ENCODE data around the gene PITX1.

The PITX1 gene

GRCh38 chr5:135042595-135042994 lies 8.6 kb upstream of the PITX1 start:
- no peak for DNase-seq (ENCODE audit: low read depth in 1 of 2, low spot score in 1 of 2)

DNA sequence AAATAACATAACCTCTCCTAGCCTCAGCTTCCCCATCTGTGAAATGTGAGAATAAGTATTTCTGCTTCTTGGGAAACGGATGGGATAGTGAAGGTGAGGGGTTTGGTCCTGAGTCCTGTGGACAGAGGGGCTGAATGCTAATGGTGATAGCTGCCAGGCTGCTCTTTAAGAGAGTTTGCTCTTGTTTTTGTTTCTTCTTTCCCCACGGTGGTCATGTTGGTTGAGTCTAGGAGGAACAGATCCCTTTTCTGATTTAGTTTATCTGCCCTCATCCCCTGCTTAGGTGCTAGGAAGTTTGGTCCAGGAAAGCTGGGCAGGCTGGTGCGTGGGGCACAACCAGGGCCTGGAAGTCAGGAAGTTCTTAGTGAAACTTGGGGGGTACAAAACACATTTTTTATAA lies 7.7 kb upstream of the PITX1 start:
- no peak for DNase-seq (ENCODE audit: low read depth in 1 of 2, low spot score in 1 of 2)

- no peak for DNase-seq (ENCODE audit: low read depth in 1 of 2, low spot score in 1 of 2)
Observed at GRCh38 chr5:135041145-135041587, 7.1 kb upstream of the PITX1 start.

- DNase-seq (ENCODE audit: low read depth in 1 of 2, low spot score in 1 of 2), result no peak
Observed at GRCh38 chr5:135040333-135041144, 6.5 kb upstream of the PITX1 start.

GRCh38 chr5:135040034-135040332 lies 6.0 kb upstream of the PITX1 start:
- DNase-seq (ENCODE audit: low read depth in 1 of 2, low spot score in 1 of 2), result no peak

DNA sequence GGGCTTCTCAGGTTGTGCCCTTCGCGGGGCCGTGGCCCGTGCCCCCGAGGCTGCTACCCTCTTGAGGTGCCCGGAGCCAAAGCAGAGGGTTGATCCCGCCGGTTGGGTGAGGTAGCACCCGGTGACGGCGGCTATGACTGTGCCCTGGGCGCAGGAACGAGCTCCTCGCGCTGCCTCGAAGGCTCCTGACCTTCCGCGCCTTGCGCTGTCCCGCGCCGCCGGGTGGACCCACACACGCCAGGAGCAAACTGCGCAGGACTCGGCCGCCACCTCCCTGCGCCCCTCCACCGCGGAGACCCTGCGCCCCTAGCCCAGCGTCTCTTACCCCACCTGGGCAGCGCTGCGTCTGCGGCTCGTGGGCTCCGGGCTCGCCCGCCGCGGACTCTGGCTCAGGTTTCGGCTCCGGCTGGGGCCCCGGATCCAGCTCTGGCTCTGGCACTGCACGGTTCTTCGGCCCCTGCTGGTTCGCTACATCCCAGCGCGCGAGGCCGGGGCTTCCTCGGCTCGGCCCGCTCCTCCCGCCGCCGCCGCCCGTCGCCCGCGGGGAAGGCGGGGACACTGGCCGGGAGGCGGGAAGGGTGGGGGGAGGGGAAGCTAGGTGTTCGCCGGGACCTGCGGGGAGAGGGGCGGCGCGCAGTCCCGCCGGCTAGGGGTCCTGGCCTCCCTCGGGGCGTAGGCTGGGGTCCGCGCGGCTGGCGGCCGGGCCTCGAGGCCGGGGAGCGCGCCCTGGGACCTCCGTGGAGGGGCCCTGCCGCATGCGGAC lies 5.4 kb upstream of the PITX1 start:
- DNase-seq (ENCODE audit: low read depth in 1 of 2, low spot score in 1 of 2), result no peak

- DNase-seq (ENCODE audit: low read depth in 1 of 2, low spot score in 1 of 2), result no peak
Observed at GRCh38 chr5:135038813-135039270, 4.8 kb upstream of the PITX1 start.

- no peak for DNase-seq (ENCODE audit: low read depth in 1 of 2, low spot score in 1 of 2)
Observed at GRCh38 chr5:135038205-135038812, 4.3 kb upstream of the PITX1 start.

DNA sequence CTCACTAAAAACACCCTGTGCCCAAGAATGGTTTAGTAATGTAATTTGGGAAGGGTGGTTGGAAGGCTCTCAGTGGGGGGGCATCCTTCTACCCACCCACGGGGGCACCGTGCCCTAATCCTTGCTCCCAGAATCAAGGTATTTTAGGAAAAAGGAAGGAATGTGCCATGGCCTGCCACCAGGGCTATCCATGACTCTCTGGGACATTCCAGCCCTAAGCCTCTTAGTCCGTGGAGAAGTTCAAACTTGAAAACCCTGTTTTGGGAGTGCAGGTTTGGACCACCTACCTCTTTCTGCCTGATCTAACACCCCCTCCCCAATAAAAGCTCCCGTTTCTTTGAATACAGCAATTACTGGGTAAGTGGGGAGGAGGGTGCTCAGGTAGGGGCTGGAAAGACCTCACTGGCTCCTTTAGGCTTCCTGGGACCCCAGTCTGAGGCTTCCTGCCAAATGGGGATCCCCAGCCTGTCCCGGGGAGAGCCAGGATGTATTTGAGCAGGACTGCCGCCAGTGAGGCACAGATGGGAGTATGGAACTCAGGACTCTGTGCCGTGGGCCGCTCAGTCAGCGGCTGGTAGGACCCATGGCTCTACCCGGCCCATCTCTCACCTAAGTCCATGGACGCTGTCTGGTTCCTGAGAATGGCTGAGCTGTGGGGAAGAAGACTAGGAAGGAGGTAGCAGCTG lies 3.6 kb upstream of the PITX1 start:
- no peak for DNase-seq (ENCODE audit: low read depth in 1 of 2, low spot score in 1 of 2)

DNA sequence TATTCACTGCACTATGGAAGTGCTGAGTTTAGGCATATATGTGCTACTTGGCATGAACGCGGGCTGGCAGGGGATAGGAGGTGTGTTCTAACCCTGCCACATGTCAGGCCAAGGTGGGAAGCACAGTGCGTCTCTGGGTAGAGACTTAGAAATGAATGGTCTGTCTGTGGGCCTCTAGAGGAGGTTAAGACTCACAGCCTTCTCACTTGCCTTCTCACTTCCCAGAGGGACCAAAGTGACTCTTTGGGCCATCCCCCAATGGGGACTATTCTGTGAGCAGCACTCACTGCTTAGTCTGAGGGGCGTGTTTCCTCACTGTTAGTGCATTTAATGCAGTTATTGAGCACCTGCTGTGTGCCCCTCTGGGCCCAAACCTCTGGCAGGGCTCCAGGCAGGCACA lies 2.4 kb upstream of the PITX1 start:
- DNase-seq (ENCODE audit: low read depth in 1 of 2, low spot score in 1 of 2), result no peak

- DNase-seq (ENCODE audit: low read depth in 1 of 2, low spot score in 1 of 2), result no peak
Observed at GRCh38 chr5:135035678-135036030, 1.6 kb upstream of the PITX1 start.

GRCh38 chr5:135034963-135035677 lies 1.1 kb upstream of the PITX1 start:
- DNase-seq (ENCODE audit: low read depth in 1 of 2, low spot score in 1 of 2), result no peak

GRCh38 chr5:135034236-135034962 lies 371 bp upstream of the PITX1 start:
- DNase-seq (ENCODE audit: low read depth in 1 of 2, low spot score in 1 of 2), result no peak

- DNase-seq (ENCODE audit: low read depth in 1 of 2, low spot score in 1 of 2), result no peak
Observed at GRCh38 chr5:135032999-135033861, 798 bp downstream of the PITX1 start.

GRCh38 chr5:135032695-135032998 lies 1.4 kb downstream of the PITX1 start:
- DNase-seq (ENCODE audit: low read depth in 1 of 2, low spot score in 1 of 2), result no peak

- no peak for DNase-seq (ENCODE audit: low read depth in 1 of 2, low spot score in 1 of 2)
Observed at GRCh38 chr5:135031813-135032694, 2.0 kb downstream of the PITX1 start.

DNA sequence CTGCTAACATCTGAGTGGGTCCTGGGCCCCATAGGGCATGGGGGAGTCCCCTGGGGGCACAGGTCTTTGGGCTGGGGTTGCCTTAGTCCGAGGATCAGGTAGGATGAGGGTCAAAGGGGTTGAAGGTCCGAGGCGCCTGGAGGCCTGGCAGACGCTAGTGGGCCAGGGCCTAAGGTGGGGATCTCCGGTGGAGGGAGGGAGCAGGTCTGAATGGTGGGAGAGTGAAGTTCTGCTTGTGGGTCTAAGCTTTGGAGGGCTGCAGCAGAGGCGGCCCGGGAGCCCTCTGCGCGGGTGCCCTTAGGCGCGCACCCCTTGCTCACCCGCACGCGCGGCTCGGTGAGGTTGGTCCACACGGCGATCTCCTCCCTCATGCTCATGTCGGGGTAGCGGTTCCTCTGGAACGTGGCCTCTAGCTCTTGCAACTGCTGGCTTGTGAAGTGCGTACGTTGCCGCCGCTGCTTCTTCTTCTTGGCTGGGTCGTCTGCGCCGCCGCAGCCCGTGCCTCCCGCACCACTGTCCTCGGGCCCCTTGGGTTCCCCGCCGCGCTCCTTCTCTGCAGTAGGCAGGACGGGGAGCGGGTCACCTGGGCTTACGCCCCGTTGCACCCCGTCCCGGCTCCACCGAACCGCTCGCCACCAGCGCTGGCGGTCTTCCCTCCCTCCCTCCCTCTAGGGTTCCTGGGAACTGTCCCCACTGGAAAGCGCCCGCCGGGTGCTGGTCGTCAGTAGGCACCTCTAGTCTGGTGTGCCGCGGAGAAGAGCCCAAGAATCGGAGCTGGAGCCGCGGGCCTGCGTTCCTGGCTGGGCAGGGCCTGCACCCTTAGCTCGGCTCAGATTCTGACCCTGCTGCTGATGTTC lies 2.8 kb downstream of the PITX1 start:
- DNase-seq (ENCODE audit: low read depth in 1 of 2, low spot score in 1 of 2), result no peak

Measured in activated CD4-positive, alpha-beta T cell treated with anti-CD3 and anti-CD28 coated beads, Interleukin-2, amount 50 U/mL, for 24 hours (primary cell).